ENCODE results near the gene FBLN1. TPM values are rescaled to one million over a fixed set of nuclear protein-coding genes. Genes with fewer than 3 reads are reported as not detected.

The FBLN1 gene
- total and polyA plus RNA-seq, 9 of the 15 experiments (the other 6 are each of a cell fraction or from before 2014, with no cell fraction given), result 0.66 TPM; not detected in 8

GRCh38 chr22:45642986-45643385, 140.3 kb downstream of the FBLN1 start (continued):
- TF ChIP-seq FOXM1 (IDR thresholded peaks at IDR 0.05; ENCODE audit: low read depth) (0 out of 2 replicates have a peak, but pooled peaks have one; percentile 12), FOXM1 (CRISPR knock-in tag; IDR thresholded peaks at IDR 0.05; ENCODE audit: low read depth) (no peak), ZNF3 (CRISPR knock-in tag; IDR thresholded peaks at IDR 0.05) (no peak), TAL1 (IDR thresholded peaks at IDR 0.05) (peak; percentile 49; the same call in 1 of the 2 replicates), ZNF561 (CRISPR knock-in tag; conservative IDR thresholded peaks at IDR 0.05) (no peak), MTA2 (IDR thresholded peaks at IDR 0.05; ENCODE audit: low read depth) (peak; percentile 47; the same call in 1 of the 2 replicates), REST (IDR thresholded peaks at IDR 0.05; ENCODE audit: borderline replicate concordance) (0 out of 2 replicates have a peak, but pooled peaks have one; percentile 5), REST (CRISPR knock-in tag; IDR thresholded peaks at IDR 0.05; ENCODE audit: low read depth) (no peak), EP300 (IDR thresholded peaks at IDR 0.05; ENCODE audit: low read length) (peak; percentile 66), SMARCA4 (IDR thresholded peaks at IDR 0.05) (peak; percentile 67), MAFG (tag; conservative IDR thresholded peaks at IDR 0.05) (peak; percentile 63), ZNF384 (IDR thresholded peaks at IDR 0.05; ENCODE audit: low read depth, low read length) (peak; percentile 40; the same call in 1 of the 2 replicates), HMG20B (CRISPR knock-in tag; IDR thresholded peaks at IDR 0.05) (no peak), EGR1 (conservative IDR thresholded peaks at IDR 0.05) (0 out of 2 replicates have a peak, but pooled peaks have one; percentile 7), ARID1B (IDR thresholded peaks at IDR 0.05) (peak; percentile 74), MAFK (IDR thresholded peaks at IDR 0.05; ENCODE audit: low read length) (peak; percentile 45; the same call in 1 of the 2 replicates), HDAC2 (IDR thresholded peaks at IDR 0.05) (peak; percentile 83), MAFF (IDR thresholded peaks at IDR 0.05; ENCODE audit: low read length) (peak; percentile 67; the same call in 1 of the 2 replicates), ZNF41 (CRISPR knock-in tag; conservative IDR thresholded peaks at IDR 0.05) (no peak), TCF3 (CRISPR knock-in tag; IDR thresholded peaks at IDR 0.05) (0 out of 2 replicates have a peak, but pooled peaks have one; percentile 30)
- TF ChIP-seq, protein P1, sequence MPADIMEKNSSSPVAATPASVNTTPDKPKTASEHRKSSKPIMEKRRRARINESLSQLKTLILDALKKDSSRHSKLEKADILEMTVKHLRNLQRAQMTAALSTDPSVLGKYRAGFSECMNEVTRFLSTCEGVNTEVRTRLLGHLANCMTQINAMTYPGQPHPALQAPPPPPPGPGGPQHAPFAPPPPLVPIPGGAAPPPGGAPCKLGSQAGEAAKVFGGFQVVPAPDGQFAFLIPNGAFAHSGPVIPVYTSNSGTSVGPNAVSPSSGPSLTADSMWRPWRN (IDR thresholded peaks at IDR 0.05; ENCODE audit: low read depth), result peak; percentile 77; the same call in 1 of the 2 replicates
- TF ChIP-seq, protein P2, sequence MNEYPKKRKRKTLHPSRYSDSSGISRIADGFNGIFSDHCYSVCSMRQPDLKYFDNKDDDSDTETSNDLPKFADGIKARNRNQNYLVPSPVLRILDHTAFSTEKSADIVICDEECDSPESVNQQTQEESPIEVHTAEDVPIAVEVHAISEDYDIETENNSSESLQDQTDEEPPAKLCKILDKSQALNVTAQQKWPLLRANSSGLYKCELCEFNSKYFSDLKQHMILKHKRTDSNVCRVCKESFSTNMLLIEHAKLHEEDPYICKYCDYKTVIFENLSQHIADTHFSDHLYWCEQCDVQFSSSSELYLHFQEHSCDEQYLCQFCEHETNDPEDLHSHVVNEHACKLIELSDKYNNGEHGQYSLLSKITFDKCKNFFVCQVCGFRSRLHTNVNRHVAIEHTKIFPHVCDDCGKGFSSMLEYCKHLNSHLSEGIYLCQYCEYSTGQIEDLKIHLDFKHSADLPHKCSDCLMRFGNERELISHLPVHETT (CRISPR knock-in tag; conservative IDR thresholded peaks at IDR 0.05 in 1 of 2, IDR thresholded peaks at IDR 0.05 in 1 of 2), result 0 out of 4 replicates have a peak, but pooled peaks of 1 of the 2 experiments have one; percentile 26

Measured in K562 (cell line).